GM18511 (cell line): ENCODE measurements around the gene ASAP2.

Experiments
- ATAC-seq: cut with Tn5 transposase; IDR thresholded peaks from one replicate; pipeline ENCODE4 v1.9.1; 2021; ENCODE audit warnings: mild to moderate bottlenecking, moderate library complexity; ENCODE audit not compliant: unreplicated experiment

Gene ASAP2

GRCh38 chr2:9205963-9206948 is at the start of gene ASAP2:
ASAP2 (plus strand) TSS chr2:9206812; CDS start chr2:9207105, 293 bp downstream.
- ATAC-seq, result peak; percentile 68

- ATAC-seq, result no peak
Observed at GRCh38 chr2:9158786-9159779, 47.5 kb upstream of the ASAP2 start.

GRCh38 chr2:9160732-9161131 is 45.9 kb upstream of the ASAP2 start:
- no peak for ATAC-seq

- ATAC-seq, result no peak
Observed at GRCh38 chr2:9162841-9163240, 43.8 kb upstream of the ASAP2 start.

- ATAC-seq, result no peak
Observed at GRCh38 chr2:9163306-9164111, 43.1 kb upstream of the ASAP2 start.

- no peak for ATAC-seq
Observed at GRCh38 chr2:9164112-9164608, 42.5 kb upstream of the ASAP2 start.

GRCh38 chr2:9165625-9166024 is 41.0 kb upstream of the ASAP2 start:
- no peak for ATAC-seq

GRCh38 chr2:9166579-9167377 is 39.8 kb upstream of the ASAP2 start:
- ATAC-seq, result no peak

- ATAC-seq, result no peak
Observed at GRCh38 chr2:9167718-9168657, 38.6 kb upstream of the ASAP2 start.

GRCh38 chr2:9168821-9169221 is 37.8 kb upstream of the ASAP2 start:
- no peak for ATAC-seq

- ATAC-seq, result no peak
Observed at GRCh38 chr2:9169349-9170107, 37.1 kb upstream of the ASAP2 start.

- no peak for ATAC-seq
Observed at GRCh38 chr2:9170458-9171130, 36.0 kb upstream of the ASAP2 start.

GRCh38 chr2:9174771-9175437 is 31.7 kb upstream of the ASAP2 start:
- ATAC-seq, result no peak

- peak; percentile 68 for ATAC-seq
Observed at GRCh38 chr2:9178110-9178903, 28.3 kb upstream of the ASAP2 start.

GRCh38 chr2:9178904-9179571 is 27.6 kb upstream of the ASAP2 start:
- peak; percentile 70 for ATAC-seq
